HepG2 (cell line): ENCODE measurements around the gene DNAJC19.

Source experiments
- BRD4 ChIP-seq: sonication (generic); formaldehyde crosslinking; IDR thresholded peaks from 2 replicates; pipeline ENCODE4 v1.4.0; 2020; ENCODE audit warnings: missing genetic modification reagents
- EP300 ChIP-seq, 3 experiments: sonication (generic) in 1 of 3; formaldehyde crosslinking in 1 of 3; IDR thresholded peaks; 2 replicates each; pipeline versions ENCODE4 v1.5.1 to v1.6.1; 2011 to 2020; ENCODE audit warnings: low read depth in 2 of 3, low read length in 2 of 3, borderline replicate concordance in 1 of 3, improper control_type of control experiment in 1 of 3, mild to moderate bottlenecking in 1 of 3, missing genetic modification reagents in 1 of 3, moderate library complexity in 1 of 3
- NFATC3 ChIP-seq: sonication (generic); formaldehyde crosslinking; IDR thresholded peaks from 2 replicates; pipeline ENCODE4 v1.5.1; 2020; ENCODE audit warnings: mild to moderate bottlenecking, missing genetic modification reagents
- NR1H2 ChIP-seq: sonication (generic); formaldehyde crosslinking; IDR thresholded peaks from 2 replicates; pipeline ENCODE4 v1.8.1; 2022; ENCODE audit warnings: low read depth, missing genetic modification reagents, borderline replicate concordance
- RBFOX2 ChIP-seq: fragments of 200-400 bp; formaldehyde crosslinking; IDR thresholded peaks from 2 replicates; pipeline ENCODE4 v1.6.1; 2017; ENCODE audit warnings: low read depth, mild to moderate bottlenecking, low read length
- SP1 ChIP-seq, 2 experiments: fragments of 450-650 bp in 1 of 2; sonication (generic) in 1 of 2; formaldehyde crosslinking in 1 of 2; IDR thresholded peaks; 2 replicates each; pipeline versions ENCODE4 v1.4.0 to v1.6.1; 2016 to 2020; ENCODE audit warnings: missing genetic modification reagents in 1 of 2
- ZNF776 ChIP-seq: sonication (generic); formaldehyde crosslinking; IDR thresholded peaks from 2 replicates; pipeline ENCODE4 v1.4.0; 2020; ENCODE audit warnings: mild to moderate bottlenecking, missing genetic modification reagents
- TF ChIP-seq, protein P1 (sequence below): fragments of 450-650 bp; IDR thresholded peaks from 2 replicates; pipeline ENCODE4 v1.6.1; 2017; ENCODE audit warnings: mild to moderate bottlenecking
- TF ChIP-seq, protein P2 (sequence below), 2 experiments: IDR thresholded peaks; 2 replicates each; pipeline ENCODE4 v1.6.1; 2011 to 2012; ENCODE audit warnings: low read length in 2 of 2, borderline replicate concordance in 1 of 2, low read depth in 1 of 2, mild to moderate bottlenecking in 1 of 2, moderate library complexity in 1 of 2
- TF ChIP-seq, protein P3 (sequence below): sonication (generic); formaldehyde crosslinking; IDR thresholded peaks from 2 replicates; pipeline ENCODE4 v1.5.0; 2020; ENCODE audit warnings: mild to moderate bottlenecking, missing genetic modification reagents, moderate library complexity

DNA sequence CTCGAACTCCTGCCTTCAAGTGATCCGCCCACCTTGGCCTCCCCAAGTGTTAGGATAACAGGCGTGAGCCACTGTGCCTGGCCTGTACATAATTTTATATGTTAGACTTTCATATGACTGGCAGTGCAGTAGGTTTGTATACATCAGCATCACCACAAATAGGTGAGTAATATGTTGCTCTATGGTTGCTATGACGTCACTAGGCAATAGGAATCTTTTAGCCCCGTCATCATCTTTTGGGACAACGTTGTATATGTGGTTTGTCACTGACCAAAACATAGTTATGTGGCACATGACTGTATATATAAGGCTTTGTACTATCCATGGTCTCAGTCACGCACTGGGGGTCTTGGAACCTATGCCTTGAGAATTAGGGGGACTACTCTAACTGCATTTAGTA is 17.0 kb upstream of the DNAJC19 start:
- TF ChIP-seq, protein P1, sequence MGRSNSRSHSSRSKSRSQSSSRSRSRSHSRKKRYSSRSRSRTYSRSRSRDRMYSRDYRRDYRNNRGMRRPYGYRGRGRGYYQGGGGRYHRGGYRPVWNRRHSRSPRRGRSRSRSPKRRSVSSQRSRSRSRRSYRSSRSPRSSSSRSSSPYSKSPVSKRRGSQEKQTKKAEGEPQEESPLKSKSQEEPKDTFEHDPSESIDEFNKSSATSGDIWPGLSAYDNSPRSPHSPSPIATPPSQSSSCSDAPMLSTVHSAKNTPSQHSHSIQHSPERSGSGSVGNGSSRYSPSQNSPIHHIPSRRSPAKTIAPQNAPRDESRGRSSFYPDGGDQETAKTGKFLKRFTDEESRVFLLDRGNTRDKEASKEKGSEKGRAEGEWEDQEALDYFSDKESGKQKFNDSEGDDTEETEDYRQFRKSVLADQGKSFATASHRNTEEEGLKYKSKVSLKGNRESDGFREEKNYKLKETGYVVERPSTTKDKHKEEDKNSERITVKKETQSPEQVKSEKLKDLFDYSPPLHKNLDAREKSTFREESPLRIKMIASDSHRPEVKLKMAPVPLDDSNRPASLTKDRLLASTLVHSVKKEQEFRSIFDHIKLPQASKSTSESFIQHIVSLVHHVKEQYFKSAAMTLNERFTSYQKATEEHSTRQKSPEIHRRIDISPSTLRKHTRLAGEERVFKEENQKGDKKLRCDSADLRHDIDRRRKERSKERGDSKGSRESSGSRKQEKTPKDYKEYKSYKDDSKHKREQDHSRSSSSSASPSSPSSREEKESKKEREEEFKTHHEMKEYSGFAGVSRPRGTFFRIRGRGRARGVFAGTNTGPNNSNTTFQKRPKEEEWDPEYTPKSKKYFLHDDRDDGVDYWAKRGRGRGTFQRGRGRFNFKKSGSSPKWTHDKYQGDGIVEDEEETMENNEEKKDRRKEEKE: no peak
- TF ChIP-seq, protein P2, sequence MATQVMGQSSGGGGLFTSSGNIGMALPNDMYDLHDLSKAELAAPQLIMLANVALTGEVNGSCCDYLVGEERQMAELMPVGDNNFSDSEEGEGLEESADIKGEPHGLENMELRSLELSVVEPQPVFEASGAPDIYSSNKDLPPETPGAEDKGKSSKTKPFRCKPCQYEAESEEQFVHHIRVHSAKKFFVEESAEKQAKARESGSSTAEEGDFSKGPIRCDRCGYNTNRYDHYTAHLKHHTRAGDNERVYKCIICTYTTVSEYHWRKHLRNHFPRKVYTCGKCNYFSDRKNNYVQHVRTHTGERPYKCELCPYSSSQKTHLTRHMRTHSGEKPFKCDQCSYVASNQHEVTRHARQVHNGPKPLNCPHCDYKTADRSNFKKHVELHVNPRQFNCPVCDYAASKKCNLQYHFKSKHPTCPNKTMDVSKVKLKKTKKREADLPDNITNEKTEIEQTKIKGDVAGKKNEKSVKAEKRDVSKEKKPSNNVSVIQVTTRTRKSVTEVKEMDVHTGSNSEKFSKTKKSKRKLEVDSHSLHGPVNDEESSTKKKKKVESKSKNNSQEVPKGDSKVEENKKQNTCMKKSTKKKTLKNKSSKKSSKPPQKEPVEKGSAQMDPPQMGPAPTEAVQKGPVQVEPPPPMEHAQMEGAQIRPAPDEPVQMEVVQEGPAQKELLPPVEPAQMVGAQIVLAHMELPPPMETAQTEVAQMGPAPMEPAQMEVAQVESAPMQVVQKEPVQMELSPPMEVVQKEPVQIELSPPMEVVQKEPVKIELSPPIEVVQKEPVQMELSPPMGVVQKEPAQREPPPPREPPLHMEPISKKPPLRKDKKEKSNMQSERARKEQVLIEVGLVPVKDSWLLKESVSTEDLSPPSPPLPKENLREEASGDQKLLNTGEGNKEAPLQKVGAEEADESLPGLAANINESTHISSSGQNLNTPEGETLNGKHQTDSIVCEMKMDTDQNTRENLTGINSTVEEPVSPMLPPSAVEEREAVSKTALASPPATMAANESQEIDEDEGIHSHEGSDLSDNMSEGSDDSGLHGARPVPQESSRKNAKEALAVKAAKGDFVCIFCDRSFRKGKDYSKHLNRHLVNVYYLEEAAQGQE (IDR thresholded peaks at IDR 0.05; ENCODE audit: borderline replicate concordance in 1 of 2, low read depth in 1 of 2, low read length in 2 of 2): no peak
- TF ChIP-seq RBFOX2 (no peak), NR1H2 (CRISPR knock-in tag) (no peak), BRD4 (CRISPR knock-in tag) (no peak), SP1 (IDR thresholded peaks at IDR 0.05) (no peak), SP1 (CRISPR knock-in tag; IDR thresholded peaks at IDR 0.05) (no peak), ZNF776 (CRISPR knock-in tag) (no peak), NFATC3 (no peak), EP300 (IDR thresholded peaks at IDR 0.05; ENCODE audit: low read depth in 2 of 2, low read length in 2 of 2) (no peak), EP300 (CRISPR knock-in tag; IDR thresholded peaks at IDR 0.05; ENCODE audit: borderline replicate concordance) (no peak)
- TF ChIP-seq, protein P3, sequence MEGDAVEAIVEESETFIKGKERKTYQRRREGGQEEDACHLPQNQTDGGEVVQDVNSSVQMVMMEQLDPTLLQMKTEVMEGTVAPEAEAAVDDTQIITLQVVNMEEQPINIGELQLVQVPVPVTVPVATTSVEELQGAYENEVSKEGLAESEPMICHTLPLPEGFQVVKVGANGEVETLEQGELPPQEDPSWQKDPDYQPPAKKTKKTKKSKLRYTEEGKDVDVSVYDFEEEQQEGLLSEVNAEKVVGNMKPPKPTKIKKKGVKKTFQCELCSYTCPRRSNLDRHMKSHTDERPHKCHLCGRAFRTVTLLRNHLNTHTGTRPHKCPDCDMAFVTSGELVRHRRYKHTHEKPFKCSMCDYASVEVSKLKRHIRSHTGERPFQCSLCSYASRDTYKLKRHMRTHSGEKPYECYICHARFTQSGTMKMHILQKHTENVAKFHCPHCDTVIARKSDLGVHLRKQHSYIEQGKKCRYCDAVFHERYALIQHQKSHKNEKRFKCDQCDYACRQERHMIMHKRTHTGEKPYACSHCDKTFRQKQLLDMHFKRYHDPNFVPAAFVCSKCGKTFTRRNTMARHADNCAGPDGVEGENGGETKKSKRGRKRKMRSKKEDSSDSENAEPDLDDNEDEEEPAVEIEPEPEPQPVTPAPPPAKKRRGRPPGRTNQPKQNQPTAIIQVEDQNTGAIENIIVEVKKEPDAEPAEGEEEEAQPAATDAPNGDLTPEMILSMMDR (CRISPR knock-in tag): no peak
